Measurements from ENCODE around the gene DHX16. TPM values are rescaled to one million over a fixed set of nuclear protein-coding genes. Genes with fewer than 3 reads are reported as not detected.
A peak's percentile ranks its signal among the peaks of the same experiment; 100 is the strongest.

Gene DHX16
- total and polyA plus RNA-seq, 2 donors (not counting 1 experiment from before 2014, with no cell fraction given): 51.1 to 71.7 TPM

DNA sequence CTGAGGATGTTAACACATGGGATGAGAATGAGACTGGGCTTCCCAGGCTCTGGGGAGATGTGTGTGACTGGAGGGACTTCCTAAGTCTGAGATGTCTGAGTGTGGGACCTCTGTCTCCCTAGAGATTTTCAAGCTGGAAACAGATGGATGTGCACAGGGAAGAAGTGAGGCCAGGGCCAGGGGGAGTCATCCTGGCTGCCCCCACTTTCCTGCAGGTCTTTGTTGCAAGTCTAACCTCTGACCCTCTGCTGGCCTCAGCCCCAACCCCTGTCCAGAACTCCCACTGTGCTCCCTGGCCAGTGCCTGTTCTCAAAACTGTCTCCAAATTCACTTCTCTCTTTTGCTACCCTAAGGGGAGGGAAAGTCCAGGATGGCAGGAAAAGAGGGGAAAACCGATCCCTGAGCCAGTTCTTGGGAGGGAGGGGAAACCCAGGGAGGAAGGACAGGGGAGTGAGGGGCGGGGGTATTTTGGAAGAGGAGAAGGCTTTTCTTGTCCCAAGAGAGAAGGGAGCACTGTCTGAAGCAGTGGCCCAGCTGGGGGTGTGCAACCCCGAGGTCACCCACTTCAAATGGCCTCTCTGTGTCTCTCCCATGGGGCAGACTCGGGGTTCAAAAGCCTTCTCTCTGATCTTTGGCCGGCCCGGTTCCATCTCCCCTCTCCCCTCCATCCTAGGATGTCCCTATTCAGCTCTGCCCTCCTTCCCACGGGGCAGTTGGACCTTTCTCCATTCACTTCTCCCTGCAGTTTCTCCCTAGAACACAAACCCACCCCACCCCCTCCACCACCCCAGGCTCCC lies 10.6 kb upstream of the DHX16 start:
- ATAC-seq (ENCODE audit: low read depth): no peak
- TF ChIP-seq, protein P1, sequence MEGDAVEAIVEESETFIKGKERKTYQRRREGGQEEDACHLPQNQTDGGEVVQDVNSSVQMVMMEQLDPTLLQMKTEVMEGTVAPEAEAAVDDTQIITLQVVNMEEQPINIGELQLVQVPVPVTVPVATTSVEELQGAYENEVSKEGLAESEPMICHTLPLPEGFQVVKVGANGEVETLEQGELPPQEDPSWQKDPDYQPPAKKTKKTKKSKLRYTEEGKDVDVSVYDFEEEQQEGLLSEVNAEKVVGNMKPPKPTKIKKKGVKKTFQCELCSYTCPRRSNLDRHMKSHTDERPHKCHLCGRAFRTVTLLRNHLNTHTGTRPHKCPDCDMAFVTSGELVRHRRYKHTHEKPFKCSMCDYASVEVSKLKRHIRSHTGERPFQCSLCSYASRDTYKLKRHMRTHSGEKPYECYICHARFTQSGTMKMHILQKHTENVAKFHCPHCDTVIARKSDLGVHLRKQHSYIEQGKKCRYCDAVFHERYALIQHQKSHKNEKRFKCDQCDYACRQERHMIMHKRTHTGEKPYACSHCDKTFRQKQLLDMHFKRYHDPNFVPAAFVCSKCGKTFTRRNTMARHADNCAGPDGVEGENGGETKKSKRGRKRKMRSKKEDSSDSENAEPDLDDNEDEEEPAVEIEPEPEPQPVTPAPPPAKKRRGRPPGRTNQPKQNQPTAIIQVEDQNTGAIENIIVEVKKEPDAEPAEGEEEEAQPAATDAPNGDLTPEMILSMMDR (IDR thresholded peaks at IDR 0.05): no peak
- TF ChIP-seq EZH2 (IDR thresholded peaks at IDR 0.05; ENCODE audit: borderline replicate concordance, insufficient read depth, low read depth, low read length, poor library complexity, severe bottlenecking): no peak
- H3K4me2 ChIP-seq (replicated peaks; ENCODE audit: low read depth, low read length, poor library complexity, severe bottlenecking): peak overlapping the region; percentile 100
- Mint-ChIP-seq H3K4me1 (peaks cover 69% of the 10 kb centered on the region), H3K27ac (peak overlapping the region; percentile 99), H3K27me3 (no peaks in the 10 kb centered on the region), H3K9me3 (ENCODE audit: insufficient read depth) (no peaks in the 10 kb centered on the region), H3K4me3 (peak overlapping the region; percentile 97)
- 0% methylated on average over 6 of the region's 7 CpGs for WGBS (ENCODE audit: insufficient coverage)
- ChIA-PET POLR2A (interaction anchor here (0.6 to 8.7 kb wide), 6 partner anchors 11 to 843 kb away, joined by 3 to 216 read pairs (median 6); partner anchors contain the start of genes DHX16, MDC1 and TUBB), CTCF (interaction anchor here (0.6 to 19.8 kb wide), 4 partner anchors 10 to 200 kb away, joined by 3 to 963 read pairs (median 4); partner anchors contain the start of genes MDC1 and TUBB)
- DNase-seq: no peak
- peak overlapping the region; percentile 91 to 100 (median 97) for H3K4me3 ChIP-seq (ENCODE audit: control extremely low read depth in 1 of 5, extremely low read depth in 1 of 5, insufficient read depth in 1 of 5, low read depth in 2 of 5, low read length in 4 of 5)
- no peaks in the 10 kb centered on the region for H3K9me3 ChIP-seq (ENCODE audit: control extremely low read depth in 1 of 3, control insufficient read depth in 2 of 3, insufficient read depth in 1 of 3, low read length in 2 of 3)
- intact Hi-C loops (cut with micrococcal nuclease): no loop called here
- H3K36me3 ChIP-seq (replicated peaks in 1 of 2; ENCODE audit: control extremely low read depth in 1 of 2, control insufficient read depth in 1 of 2, extremely low read depth in 1 of 2, insufficient read depth in 2 of 2, low read length in 1 of 2): peaks cover 0 to 32% of the 10 kb centered on the region in 2 experiments
- peaks cover 48 to 52% of the 10 kb centered on the region in 2 donors for H3K4me1 ChIP-seq (ENCODE audit: control insufficient read depth in 2 of 2, insufficient read depth in 2 of 2, low read length in 2 of 2)
- H4K20me1 ChIP-seq (ENCODE audit: control insufficient read depth, insufficient read depth, low read length, poor library complexity, severe bottlenecking): peaks cover 83% of the 10 kb centered on the region
- H2AFZ ChIP-seq (ENCODE audit: insufficient read depth, low read depth, low read length, poor library complexity, severe bottlenecking): no peak overlapping the region
- peak overlapping the region; percentile 57 to 97 for H3K27ac ChIP-seq (ENCODE audit: low read length in 2 of 2)
- H3K9ac ChIP-seq (ENCODE audit: low read length): peak overlapping the region; percentile 98
- peaks cover 87% of the 10 kb centered on the region for H3K79me2 ChIP-seq (ENCODE audit: control insufficient read depth, insufficient read depth, low read length)
- no peaks in the 10 kb centered on the region for H3K27me3 ChIP-seq (replicated peaks in 1 of 4; ENCODE audit: control extremely low read depth in 1 of 4, control insufficient read depth in 3 of 4, insufficient read depth in 4 of 4, low read length in 3 of 4)
